ENCODE measurements around the gene DNAI2. TPM values are rescaled to one million over a fixed set of nuclear protein-coding genes. Genes with fewer than 3 reads are reported as not detected.

Gene DNAI2
- total and polyA plus RNA-seq, 9 of the 15 experiments (the other 6 are each of a cell fraction or from before 2014, with no cell fraction given), result not detected

DNA sequence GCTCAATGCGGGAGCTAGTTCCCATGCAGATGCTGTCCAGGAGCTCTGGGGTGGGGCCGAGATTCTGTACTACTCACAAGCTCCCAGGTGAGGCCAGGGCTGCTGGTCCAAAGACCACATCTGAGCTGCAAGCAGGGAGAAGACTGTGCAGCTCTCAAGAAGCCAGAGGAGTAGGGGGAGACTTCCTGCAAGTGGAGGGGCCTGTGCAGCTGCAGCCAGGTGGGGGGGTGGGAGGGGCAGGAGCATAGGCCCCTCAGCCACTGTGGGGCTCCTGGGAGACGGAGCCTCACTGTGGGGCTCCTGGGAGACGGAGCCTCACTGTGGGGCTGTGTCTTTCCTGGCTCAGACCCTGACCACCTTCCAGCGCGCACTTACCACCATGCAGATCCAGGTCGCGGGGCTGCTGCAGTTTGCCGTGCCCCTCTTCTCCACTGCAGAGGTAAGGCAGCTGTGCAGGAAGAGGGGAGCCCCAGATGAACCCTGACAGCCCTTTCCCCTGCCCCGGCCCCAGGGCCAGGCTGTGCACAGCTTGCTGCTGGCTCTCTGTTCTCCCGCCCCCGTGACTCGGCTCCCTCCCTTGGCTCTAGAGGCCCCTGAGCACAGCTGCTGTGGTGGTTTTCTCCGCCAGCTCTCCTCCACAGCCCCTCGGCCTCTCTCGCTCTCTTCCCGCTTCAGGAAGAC is 24.3 kb upstream of the DNAI2 start:
- H3K4me3 ChIP-seq, result no peak overlapping the region
- WGBS (ENCODE audit: insufficient coverage, low coverage, missing lambda C conversion rate), result 50% methylated on average over 9 of the region's 17 CpGs
- H3K9me1 ChIP-seq (ENCODE audit: control insufficient read depth, insufficient read depth, low read length), result no peaks in the 10 kb centered on the region
- peaks cover 0 to 29% of the 10 kb centered on the region in 2 experiments; a peak in 2 of 5 replicates for H3K4me1 ChIP-seq (replicated peaks in 1 of 2; ENCODE audit: control insufficient read depth in 2 of 2, insufficient read depth in 2 of 2, low read length in 2 of 2)
- no peak for DNase-seq (ENCODE audit: extremely low read depth in 1 of 4, low spot score in 3 of 4)
- no peaks in the 10 kb centered on the region for H3K9me3 ChIP-seq (replicated peaks; ENCODE audit: control insufficient read depth, insufficient read depth, low read depth, low read length)
- H3K36me3 ChIP-seq (ENCODE audit: control insufficient read depth, insufficient read depth, low read length), result no peaks in the 10 kb centered on the region
- no peak for FAIRE-seq
- H4K20me1 ChIP-seq (replicated peaks; ENCODE audit: control insufficient read depth, insufficient read depth, low read length), result no peaks in the 10 kb centered on the region
- H2AFZ ChIP-seq (ENCODE audit: low read depth, low read length), result no peak overlapping the region
- H3K79me2 ChIP-seq (ENCODE audit: control insufficient read depth, insufficient read depth, low read length), result no peaks in the 10 kb centered on the region
- intact Hi-C loops (cut with micrococcal nuclease) (no loop called here), in situ Hi-C loops (cut with MboI) (no loop called here)
- POLR2A ChIA-PET, result interaction anchor here (0.5 to 2.2 kb wide), 6 partner anchors 9 to 37 kb away, joined by 3 to 7 read pairs (median 3); no protein-coding TSS in a partner anchor
- BruUV-seq (replicated peaks), result no TSS peak
- no peak for ATAC-seq
- H3K9ac ChIP-seq (ENCODE audit: insufficient read depth in 1 of 2, low read depth in 2 of 2, low read length in 2 of 2), result peak overlapping the region in 1 of 2 experiments; percentile 68; a peak in 2 of 4 replicates
- H3K27ac ChIP-seq (ENCODE audit: extremely low read depth, low read depth, low read length), result no peak overlapping the region
- TF ChIP-seq, protein P1, sequence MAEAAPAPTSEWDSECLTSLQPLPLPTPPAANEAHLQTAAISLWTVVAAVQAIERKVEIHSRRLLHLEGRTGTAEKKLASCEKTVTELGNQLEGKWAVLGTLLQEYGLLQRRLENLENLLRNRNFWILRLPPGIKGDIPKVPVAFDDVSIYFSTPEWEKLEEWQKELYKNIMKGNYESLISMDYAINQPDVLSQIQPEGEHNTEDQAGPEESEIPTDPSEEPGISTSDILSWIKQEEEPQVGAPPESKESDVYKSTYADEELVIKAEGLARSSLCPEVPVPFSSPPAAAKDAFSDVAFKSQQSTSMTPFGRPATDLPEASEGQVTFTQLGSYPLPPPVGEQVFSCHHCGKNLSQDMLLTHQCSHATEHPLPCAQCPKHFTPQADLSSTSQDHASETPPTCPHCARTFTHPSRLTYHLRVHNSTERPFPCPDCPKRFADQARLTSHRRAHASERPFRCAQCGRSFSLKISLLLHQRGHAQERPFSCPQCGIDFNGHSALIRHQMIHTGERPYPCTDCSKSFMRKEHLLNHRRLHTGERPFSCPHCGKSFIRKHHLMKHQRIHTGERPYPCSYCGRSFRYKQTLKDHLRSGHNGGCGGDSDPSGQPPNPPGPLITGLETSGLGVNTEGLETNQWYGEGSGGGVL (CRISPR knock-in tag; IDR thresholded peaks at IDR 0.05), result no peak
- no peak for TF ChIP-seq EP400 (IDR thresholded peaks at IDR 0.05)
- no peak for TF ChIP-seq ARNT (IDR thresholded peaks at IDR 0.05)
- no peak for TF ChIP-seq KDM2B (CRISPR knock-in tag; IDR thresholded peaks at IDR 0.05)
- TF ChIP-seq, protein P2, sequence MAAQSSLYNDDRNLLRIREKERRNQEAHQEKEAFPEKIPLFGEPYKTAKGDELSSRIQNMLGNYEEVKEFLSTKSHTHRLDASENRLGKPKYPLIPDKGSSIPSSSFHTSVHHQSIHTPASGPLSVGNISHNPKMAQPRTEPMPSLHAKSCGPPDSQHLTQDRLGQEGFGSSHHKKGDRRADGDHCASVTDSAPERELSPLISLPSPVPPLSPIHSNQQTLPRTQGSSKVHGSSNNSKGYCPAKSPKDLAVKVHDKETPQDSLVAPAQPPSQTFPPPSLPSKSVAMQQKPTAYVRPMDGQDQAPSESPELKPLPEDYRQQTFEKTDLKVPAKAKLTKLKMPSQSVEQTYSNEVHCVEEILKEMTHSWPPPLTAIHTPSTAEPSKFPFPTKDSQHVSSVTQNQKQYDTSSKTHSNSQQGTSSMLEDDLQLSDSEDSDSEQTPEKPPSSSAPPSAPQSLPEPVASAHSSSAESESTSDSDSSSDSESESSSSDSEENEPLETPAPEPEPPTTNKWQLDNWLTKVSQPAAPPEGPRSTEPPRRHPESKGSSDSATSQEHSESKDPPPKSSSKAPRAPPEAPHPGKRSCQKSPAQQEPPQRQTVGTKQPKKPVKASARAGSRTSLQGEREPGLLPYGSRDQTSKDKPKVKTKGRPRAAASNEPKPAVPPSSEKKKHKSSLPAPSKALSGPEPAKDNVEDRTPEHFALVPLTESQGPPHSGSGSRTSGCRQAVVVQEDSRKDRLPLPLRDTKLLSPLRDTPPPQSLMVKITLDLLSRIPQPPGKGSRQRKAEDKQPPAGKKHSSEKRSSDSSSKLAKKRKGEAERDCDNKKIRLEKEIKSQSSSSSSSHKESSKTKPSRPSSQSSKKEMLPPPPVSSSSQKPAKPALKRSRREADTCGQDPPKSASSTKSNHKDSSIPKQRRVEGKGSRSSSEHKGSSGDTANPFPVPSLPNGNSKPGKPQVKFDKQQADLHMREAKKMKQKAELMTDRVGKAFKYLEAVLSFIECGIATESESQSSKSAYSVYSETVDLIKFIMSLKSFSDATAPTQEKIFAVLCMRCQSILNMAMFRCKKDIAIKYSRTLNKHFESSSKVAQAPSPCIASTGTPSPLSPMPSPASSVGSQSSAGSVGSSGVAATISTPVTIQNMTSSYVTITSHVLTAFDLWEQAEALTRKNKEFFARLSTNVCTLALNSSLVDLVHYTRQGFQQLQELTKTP (IDR thresholded peaks at IDR 0.05; ENCODE audit: low read depth in 1 of 2, partially characterized antibody in 2 of 2), result no peak
- TF ChIP-seq, protein P3, sequence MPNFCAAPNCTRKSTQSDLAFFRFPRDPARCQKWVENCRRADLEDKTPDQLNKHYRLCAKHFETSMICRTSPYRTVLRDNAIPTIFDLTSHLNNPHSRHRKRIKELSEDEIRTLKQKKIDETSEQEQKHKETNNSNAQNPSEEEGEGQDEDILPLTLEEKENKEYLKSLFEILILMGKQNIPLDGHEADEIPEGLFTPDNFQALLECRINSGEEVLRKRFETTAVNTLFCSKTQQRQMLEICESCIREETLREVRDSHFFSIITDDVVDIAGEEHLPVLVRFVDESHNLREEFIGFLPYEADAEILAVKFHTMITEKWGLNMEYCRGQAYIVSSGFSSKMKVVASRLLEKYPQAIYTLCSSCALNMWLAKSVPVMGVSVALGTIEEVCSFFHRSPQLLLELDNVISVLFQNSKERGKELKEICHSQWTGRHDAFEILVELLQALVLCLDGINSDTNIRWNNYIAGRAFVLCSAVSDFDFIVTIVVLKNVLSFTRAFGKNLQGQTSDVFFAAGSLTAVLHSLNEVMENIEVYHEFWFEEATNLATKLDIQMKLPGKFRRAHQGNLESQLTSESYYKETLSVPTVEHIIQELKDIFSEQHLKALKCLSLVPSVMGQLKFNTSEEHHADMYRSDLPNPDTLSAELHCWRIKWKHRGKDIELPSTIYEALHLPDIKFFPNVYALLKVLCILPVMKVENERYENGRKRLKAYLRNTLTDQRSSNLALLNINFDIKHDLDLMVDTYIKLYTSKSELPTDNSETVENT (CRISPR knock-in tag; IDR thresholded peaks at IDR 0.05), result no peak
- no peak for TF ChIP-seq ZNF253 (CRISPR knock-in tag; conservative IDR thresholded peaks at IDR 0.05)
- H3K4me2 ChIP-seq (ENCODE audit: insufficient read depth, low read length), result no peak overlapping the region
- CTCF ChIA-PET (ENCODE audit: low intra/inter-chr PET ratio), result no interaction called here
- H3K27me3 ChIP-seq (ENCODE audit: control insufficient read depth in 2 of 2, insufficient read depth in 2 of 2, low read length in 2 of 2), result peaks cover 0 to 41% of the 10 kb centered on the region in 2 experiments; a peak in 3 of 5 replicates

Measured in K562 (cell line).